ENCODE results near the gene S100A5.

GRCh38 chr1:153578936-153579335 lies 38.2 kb upstream of the S100A5 start:
- TF ChIP-seq ZNF324 (tag by site-specific recombination; IDR thresholded peaks at IDR 0.05) (no peak), HOXD13 (CRISPR knock-in tag; IDR thresholded peaks at IDR 0.05; ENCODE audit: borderline replicate concordance) (no peak), ZNF449 (tag by site-specific recombination; IDR thresholded peaks at IDR 0.05) (no peak), ZNF140 (tag by site-specific recombination; IDR thresholded peaks at IDR 0.05) (no peak), GFI1B (tag by site-specific recombination; IDR thresholded peaks at IDR 0.05) (no peak)
- TF ChIP-seq, protein P1, sequence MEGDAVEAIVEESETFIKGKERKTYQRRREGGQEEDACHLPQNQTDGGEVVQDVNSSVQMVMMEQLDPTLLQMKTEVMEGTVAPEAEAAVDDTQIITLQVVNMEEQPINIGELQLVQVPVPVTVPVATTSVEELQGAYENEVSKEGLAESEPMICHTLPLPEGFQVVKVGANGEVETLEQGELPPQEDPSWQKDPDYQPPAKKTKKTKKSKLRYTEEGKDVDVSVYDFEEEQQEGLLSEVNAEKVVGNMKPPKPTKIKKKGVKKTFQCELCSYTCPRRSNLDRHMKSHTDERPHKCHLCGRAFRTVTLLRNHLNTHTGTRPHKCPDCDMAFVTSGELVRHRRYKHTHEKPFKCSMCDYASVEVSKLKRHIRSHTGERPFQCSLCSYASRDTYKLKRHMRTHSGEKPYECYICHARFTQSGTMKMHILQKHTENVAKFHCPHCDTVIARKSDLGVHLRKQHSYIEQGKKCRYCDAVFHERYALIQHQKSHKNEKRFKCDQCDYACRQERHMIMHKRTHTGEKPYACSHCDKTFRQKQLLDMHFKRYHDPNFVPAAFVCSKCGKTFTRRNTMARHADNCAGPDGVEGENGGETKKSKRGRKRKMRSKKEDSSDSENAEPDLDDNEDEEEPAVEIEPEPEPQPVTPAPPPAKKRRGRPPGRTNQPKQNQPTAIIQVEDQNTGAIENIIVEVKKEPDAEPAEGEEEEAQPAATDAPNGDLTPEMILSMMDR (tag by site-specific recombination; IDR thresholded peaks at IDR 0.05): no peak
- TF ChIP-seq, protein P2, sequence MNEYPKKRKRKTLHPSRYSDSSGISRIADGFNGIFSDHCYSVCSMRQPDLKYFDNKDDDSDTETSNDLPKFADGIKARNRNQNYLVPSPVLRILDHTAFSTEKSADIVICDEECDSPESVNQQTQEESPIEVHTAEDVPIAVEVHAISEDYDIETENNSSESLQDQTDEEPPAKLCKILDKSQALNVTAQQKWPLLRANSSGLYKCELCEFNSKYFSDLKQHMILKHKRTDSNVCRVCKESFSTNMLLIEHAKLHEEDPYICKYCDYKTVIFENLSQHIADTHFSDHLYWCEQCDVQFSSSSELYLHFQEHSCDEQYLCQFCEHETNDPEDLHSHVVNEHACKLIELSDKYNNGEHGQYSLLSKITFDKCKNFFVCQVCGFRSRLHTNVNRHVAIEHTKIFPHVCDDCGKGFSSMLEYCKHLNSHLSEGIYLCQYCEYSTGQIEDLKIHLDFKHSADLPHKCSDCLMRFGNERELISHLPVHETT (tag by site-specific recombination; IDR thresholded peaks at IDR 0.05): no peak
